Inferior parietal cortex (tissue), 1 donor: ENCODE measurements around the gene PPIL4.
"Not testable (repeated sequence)": the region's sequence is repeated elsewhere in the genome, so short reads cannot be mapped to it uniquely, and the experiment has no call there.

Source experiments
- DNase-seq: peaks from one replicate; pipeline ENCODE4 v3.0.0-alpha.2; 2016; ENCODE audit errors: extremely low spot score

PPIL4 gene

GRCh38 chr6:149483849-149484655, 61.8 kb downstream of the PPIL4 start:
- no peak for DNase-seq

GRCh38 chr6:149483334-149483725, 62.5 kb downstream of the PPIL4 start:
- DNase-seq: no peak

- no peak for DNase-seq
Measured at GRCh38 chr6:149482545-149483333, 63.1 kb downstream of the PPIL4 start.

- DNase-seq: no peak
Measured at GRCh38 chr6:149480502-149481280, 65.2 kb downstream of the PPIL4 start.

GRCh38 chr6:149478631-149479314, 67.1 kb downstream of the PPIL4 start:
- no peak for DNase-seq

- DNase-seq: no peak
Measured at GRCh38 chr6:149477544-149477943, 68.3 kb downstream of the PPIL4 start.

- no peak for DNase-seq
Measured at GRCh38 chr6:149476789-149477455, 68.9 kb downstream of the PPIL4 start.

GRCh38 chr6:149474108-149474935, 71.5 kb downstream of the PPIL4 start:
- DNase-seq: no peak

- DNase-seq: no peak
Measured at GRCh38 chr6:149473080-149474052, 72.5 kb downstream of the PPIL4 start.

- DNase-seq: no peak
Measured at GRCh38 chr6:149472241-149472640, 73.6 kb downstream of the PPIL4 start.

- DNase-seq: no peak
Measured at GRCh38 chr6:149471801-149472200, 74.0 kb downstream of the PPIL4 start.

GRCh38 chr6:149470948-149471347, 74.9 kb downstream of the PPIL4 start:
- no peak for DNase-seq

GRCh38 chr6:149468179-149468578, 77.7 kb downstream of the PPIL4 start:
- DNase-seq: no peak

- no peak for DNase-seq
Measured at GRCh38 chr6:149467265-149467664, 78.6 kb downstream of the PPIL4 start.

GRCh38 chr6:149464411-149464810, 81.4 kb downstream of the PPIL4 start:
- DNase-seq: no peak

- no peak for DNase-seq
Measured at GRCh38 chr6:149463781-149464180, 82.1 kb downstream of the PPIL4 start.

GRCh38 chr6:149462712-149463111, 83.1 kb downstream of the PPIL4 start:
- DNase-seq: not testable (repeated sequence)

GRCh38 chr6:149461670-149462069, 84.2 kb downstream of the PPIL4 start:
- no peak for DNase-seq

GRCh38 chr6:149460249-149460648, 85.6 kb downstream of the PPIL4 start:
- not testable (repeated sequence) for DNase-seq
